Stimulated activated CD4-positive, alpha-beta T cell treated with anti-CD3 and anti-CD28 coated beads, Interleukin-1b, Interleukin-23, amount 100 ng/mL, for 4 hours (primary cell): ENCODE data around the gene MYH10.

Source experiments
- DNase-seq, 2 donors: peaks; one replicate each; pipeline ENCODE4 v3.0.0-alpha.2; 2020; ENCODE audit warnings: low read depth in 2 of 2

Gene MYH10

GRCh38 chr17:8494506-8495111, 135.9 kb downstream of the MYH10 start:
- DNase-seq, result no peak

- no peak for DNase-seq
Observed at GRCh38 chr17:8494021-8494420, 136.5 kb downstream of the MYH10 start.

- no peak for DNase-seq
Observed at GRCh38 chr17:8492121-8492520, 138.4 kb downstream of the MYH10 start.

DNA sequence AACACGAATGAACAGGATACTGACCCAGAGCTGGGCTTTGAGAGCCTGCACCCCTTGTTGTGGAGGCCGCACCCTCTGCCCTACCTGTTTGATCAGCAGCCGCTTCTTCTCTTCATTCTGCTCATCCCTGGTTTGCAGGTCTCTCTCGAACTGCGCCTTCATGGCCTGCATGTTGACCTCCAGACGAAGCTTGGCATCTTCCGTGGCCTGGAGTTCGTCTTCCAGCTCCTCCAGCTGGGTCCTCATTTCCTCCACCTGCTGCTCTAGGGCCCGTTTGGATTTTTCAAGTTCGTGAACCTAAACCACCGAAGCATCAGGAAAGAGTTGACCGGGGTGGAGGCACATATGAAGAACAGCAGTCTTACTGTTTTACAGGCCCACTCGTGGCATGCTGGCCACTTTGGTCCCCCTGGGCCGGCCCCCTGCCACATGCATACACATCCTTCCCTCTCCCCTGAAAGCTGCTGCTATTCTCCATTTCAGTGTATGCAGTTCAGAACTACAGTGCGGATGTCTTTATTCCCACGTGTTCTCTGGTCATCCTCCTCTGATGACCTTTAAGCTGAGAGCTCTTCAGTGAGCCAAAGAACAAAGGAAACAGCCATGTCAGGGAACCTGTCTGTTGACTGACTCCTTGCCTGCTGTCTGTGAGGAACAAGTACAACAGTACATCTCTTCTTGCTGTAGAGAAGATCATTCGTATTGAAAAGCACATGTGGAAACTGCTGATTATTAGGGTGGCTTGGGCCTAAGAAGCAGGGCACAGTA, 140.1 kb downstream of the MYH10 start:
- DNase-seq, result no peak

DNA sequence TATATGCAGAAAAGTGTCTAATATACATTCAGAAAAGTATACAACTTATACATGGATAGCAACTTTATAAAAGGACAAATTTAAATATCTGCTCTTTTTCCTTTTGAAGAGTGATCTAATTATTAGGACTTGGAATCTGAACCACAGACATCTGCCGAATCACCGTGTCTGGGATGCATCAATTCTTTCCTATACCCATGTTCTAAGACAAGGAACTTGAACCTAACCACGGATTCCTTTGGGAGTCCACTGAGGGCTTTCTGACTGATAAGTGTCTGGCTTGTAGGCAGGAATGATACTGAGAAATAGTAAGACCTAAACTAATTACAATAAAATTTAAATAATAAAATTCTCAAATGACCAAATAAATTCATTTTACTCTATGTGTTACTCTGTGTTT, 140.7 kb downstream of the MYH10 start:
- DNase-seq, result no peak

DNA sequence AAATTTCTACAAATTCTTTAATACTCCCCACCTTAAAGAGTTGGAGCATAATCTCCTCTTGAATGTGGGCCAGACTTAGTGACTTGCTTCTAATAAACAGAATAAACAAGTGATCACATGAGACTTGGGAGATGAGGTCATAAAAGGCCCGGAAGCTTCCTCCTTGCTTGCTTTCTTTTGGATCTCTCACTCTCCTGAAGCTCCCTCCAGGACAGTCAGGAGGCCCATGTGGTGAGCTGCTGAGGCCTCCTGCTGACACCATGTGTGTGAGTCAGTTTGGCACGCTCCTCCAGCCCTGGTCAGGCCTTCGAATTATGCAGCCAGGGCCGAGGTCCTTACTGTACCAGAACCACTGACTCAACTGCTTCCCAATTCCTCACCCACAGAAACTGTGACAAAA, 141.6 kb downstream of the MYH10 start:
- no peak for DNase-seq

- no peak for DNase-seq
Observed at GRCh38 chr17:8488491-8488890, 142.0 kb downstream of the MYH10 start.

DNA sequence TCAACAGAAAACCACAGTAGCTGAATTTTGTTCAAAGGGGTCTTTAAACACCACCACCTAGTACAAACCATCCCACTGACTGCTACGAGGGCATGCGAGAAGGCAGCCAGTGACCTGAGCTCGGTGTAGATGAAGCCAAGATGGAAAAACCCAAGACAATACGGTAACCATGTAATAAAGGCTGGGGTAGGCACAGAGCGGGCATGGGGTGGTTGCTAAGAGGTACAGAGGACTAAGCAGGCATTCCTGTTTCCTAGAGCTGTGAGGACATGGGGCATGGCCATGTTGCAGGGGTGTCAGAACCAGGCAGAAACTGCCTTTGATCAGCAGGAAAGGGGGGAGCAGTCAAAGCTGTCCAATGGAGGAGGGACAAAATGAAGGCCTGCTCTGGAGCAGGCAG, 142.8 kb downstream of the MYH10 start:
- DNase-seq, result no peak

- DNase-seq, result no peak
Observed at GRCh38 chr17:8487130-8487645, 143.3 kb downstream of the MYH10 start.

DNA sequence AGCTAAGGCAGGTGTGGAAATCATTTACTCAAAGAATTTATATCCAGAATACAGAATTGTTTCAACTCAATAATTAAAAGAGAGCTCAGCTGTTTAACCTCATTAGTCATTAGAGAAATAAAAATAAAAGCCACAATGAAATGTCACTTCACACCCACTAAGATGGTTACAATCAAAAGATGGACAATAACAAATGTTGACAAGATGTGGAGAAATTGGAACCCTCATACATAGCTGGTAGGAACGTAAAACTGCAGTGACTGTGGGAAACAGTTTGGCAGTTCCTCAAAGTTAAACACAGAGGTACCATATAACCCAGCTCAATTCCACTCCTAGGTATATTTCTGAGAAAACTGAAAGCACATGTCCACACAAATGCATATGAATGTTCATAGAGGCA, 145.0 kb downstream of the MYH10 start:
- no peak for DNase-seq

GRCh38 chr17:8484465-8484864, 146.1 kb downstream of the MYH10 start:
- DNase-seq, result no peak

DNA sequence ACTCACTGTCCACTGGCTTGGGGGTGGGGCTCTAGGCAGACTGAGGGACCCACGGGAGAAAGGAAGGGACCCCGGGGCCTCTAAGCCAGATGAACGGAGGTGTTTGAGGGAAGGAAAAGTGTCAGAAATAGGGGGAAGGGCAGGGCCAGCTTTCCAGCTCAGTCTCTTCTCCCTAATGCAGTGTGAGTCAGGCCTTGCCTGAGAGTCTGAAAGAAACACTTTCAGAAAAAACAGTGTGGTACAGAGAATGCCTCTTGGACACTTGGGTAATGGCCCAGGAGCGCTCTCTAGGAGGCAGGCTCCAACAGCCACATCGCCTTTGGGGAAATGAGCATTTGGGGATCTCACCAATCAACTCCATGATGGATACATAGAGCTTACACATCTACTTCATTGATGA, 148.0 kb downstream of the MYH10 start:
- DNase-seq, result no peak

- no peak for DNase-seq
Observed at GRCh38 chr17:8481703-8482102, 148.8 kb downstream of the MYH10 start.

DNA sequence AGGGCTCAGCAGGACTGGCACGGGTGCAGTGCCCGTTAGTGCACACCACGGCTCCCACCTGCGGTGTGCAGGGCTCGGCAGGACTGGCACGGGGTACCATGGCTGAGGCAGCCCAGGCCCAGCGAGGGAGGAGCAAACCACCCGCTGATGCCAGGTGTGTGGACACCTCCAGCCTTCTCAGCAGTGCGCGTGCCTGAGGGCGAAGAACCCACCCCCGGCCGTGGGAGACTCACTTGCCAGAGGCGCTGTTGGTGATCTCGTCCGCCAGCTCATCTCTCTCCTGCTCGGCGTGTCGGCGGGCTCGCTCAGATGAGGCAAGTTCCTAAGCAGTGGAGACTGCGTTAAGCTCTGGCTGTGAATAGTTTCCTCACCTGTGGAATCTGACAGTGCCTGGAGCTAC, 149.4 kb downstream of the MYH10 start:
- no peak for DNase-seq

- DNase-seq, result no peak
Observed at GRCh38 chr17:8480011-8480976, 150.2 kb downstream of the MYH10 start.

GRCh38 chr17:8479431-8479947, 151.0 kb downstream of the MYH10 start:
- no peak for DNase-seq

- no peak for DNase-seq
Observed at GRCh38 chr17:8477715-8478441, 152.6 kb downstream of the MYH10 start.

- no peak for DNase-seq
Observed at GRCh38 chr17:8477171-8477570, 153.4 kb downstream of the MYH10 start.

- no peak for DNase-seq
Observed at GRCh38 chr17:8476741-8477140, 153.8 kb downstream of the MYH10 start.

- DNase-seq, result no peak
Observed at GRCh38 chr17:8475781-8476180, 154.7 kb downstream of the MYH10 start.

DNA sequence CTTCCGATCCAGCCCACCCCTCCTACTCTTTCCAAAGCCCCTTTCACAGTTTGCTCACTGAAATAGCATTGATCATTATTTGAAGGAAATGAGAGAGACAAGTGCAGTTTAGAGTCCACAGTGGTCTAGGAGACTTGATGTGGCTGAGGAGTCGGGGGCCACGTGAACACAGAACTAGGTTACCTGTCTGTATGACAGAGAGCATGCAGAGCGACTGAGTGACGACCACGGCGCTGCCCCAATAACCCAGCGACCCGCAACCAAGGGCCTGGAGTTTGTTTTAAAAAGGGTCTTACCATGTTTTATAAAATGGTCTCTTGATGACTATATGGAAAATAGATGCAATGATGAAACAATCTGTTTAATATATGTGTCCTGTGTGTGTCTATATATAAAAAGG, 155.3 kb downstream of the MYH10 start:
- no peak for DNase-seq
